C4-2B (cell line): ENCODE results near the gene ZNF821.
"Not testable (repeated sequence)": the region's sequence is repeated elsewhere in the genome, so short reads cannot be mapped to it uniquely, and the experiment has no call there.

ENCODE experiments used
- CTCF ChIP-seq: fragments of 450-650 bp; conservative IDR thresholded peaks from 2 replicates; pipeline ENCODE4 v1.5.1; 2017; ENCODE audit warnings: mild to moderate bottlenecking
- ZFX ChIP-seq: fragments of 450-650 bp; IDR thresholded peaks from 2 replicates; pipeline ENCODE4 v1.6.1; 2017

GRCh38 chr16:71905765-71906164 is 21.8 kb upstream of the ZNF821 start:
- TF ChIP-seq CTCF, ZFX: not testable (repeated sequence)
